Heart left ventricle (tissue), 13 donors: Measurements from ENCODE around the gene GADD45GIP1.

ENCODE experiments used
- POLR2A ChIP-seq, 2 donors: fragments of 450-650 bp; IDR thresholded peaks; one replicate each; pipeline ENCODE4 v1.6.1; 2017; ENCODE audit warnings: antibody characterized with exemption in 2 of 2, mild to moderate bottlenecking in 2 of 2, moderate library complexity in 2 of 2
- TF ChIP-seq, protein P1 (sequence below), 12 donors: fragments of 200-600 bp; sonication (generic) in 4 of 12; IDR thresholded peaks; one replicate each; pipeline versions ENCODE4 v1.5.0 to v1.8.0; 2018 to 2022; ENCODE audit warnings: antibody characterized with exemption in 12 of 12, mild to moderate bottlenecking in 5 of 12
- donor health status: ischemic (EF 13 %, LVEDD 7.1; RV severe dilation, severe dysfunction).
- donor health status: DM: no; HTN: yes; CAD: no.
- donor health status: DM: no; HTN: no; CAD: no.
- donor health status: ischemic (EF 25% LVEDD 6.9; RV normal size, moderate dysfunction).
- donor health status: ischemic (EF 25% LVEDD 5.7; RV mildly dilated, moderate dysfunction).
- donor health status: ischemic (EF 35%, LVEDD 5.7; RV mildly dilated, moderate dysfunction).
- donor health status: nonischemic (EF 11% LVEDD 7.7; RV severe dilation, severe dysfunction).
- donor health status: DM: yes; HTN: yes; CAD: no.
- donor health status: PGD.
- donor health status: ischemic (EF 29% LVEDD 5.4; RV normal size, mild dysfunction).
- donor health status: nonischemic (EF 23%, LVEDD 6.1; RV moderate dilation, normal function).

GRCh38 chr19:13001166-13001501, 44.1 kb upstream of the GADD45GIP1 start:
- TF ChIP-seq, protein P1, sequence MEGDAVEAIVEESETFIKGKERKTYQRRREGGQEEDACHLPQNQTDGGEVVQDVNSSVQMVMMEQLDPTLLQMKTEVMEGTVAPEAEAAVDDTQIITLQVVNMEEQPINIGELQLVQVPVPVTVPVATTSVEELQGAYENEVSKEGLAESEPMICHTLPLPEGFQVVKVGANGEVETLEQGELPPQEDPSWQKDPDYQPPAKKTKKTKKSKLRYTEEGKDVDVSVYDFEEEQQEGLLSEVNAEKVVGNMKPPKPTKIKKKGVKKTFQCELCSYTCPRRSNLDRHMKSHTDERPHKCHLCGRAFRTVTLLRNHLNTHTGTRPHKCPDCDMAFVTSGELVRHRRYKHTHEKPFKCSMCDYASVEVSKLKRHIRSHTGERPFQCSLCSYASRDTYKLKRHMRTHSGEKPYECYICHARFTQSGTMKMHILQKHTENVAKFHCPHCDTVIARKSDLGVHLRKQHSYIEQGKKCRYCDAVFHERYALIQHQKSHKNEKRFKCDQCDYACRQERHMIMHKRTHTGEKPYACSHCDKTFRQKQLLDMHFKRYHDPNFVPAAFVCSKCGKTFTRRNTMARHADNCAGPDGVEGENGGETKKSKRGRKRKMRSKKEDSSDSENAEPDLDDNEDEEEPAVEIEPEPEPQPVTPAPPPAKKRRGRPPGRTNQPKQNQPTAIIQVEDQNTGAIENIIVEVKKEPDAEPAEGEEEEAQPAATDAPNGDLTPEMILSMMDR (IDR thresholded peaks at IDR 0.05) = no peak
- no peak for TF ChIP-seq POLR2A (IDR thresholded peaks at IDR 0.05)
